Subcutaneous adipose tissue (tissue), 4 donors: ENCODE results near the gene CEP152. TPM values are rescaled to one million over a fixed set of nuclear protein-coding genes. Genes with fewer than 3 reads are reported as not detected.

Experiments
- total RNA-seq, 4 donors: library from RNA; depleted of rRNA; stranded (reverse); fragments of >200 nt; gene quantifications; one replicate each; pipeline ENCODE4 v1.1.0, GENCODE V29; 2016
- TF ChIP-seq, protein P1 (sequence below): fragments of 450-650 bp; IDR thresholded peaks from one replicate; pipeline ENCODE4 v1.5.1; 2016; ENCODE audit warnings: low read depth, mild to moderate bottlenecking, control low read depth, antibody characterized with exemption, moderate library complexity

CEP152 gene
- total RNA-seq, 4 donors from 2014 or later = 3.4 to 7.1 (median 5.7) TPM

DNA sequence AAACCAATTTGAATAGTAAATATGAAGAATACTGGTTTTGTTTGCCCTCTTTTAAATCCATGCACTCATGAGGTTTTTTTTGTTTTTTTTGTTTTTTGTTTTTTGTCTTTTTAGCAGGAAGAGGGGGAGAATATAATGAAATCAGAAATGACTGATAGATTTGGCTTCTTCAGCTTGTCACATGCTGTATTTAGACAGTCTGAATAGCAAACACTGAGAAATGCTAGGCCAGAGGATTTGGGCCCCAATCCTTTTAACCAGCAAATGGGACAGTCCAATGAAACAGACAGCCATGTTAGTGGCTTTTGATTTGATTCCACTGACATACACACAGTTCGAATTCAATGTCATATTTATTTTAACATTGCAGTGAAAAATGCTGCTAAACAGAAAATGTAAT is 14.2 kb upstream of the CEP152 start:
- TF ChIP-seq, protein P1, sequence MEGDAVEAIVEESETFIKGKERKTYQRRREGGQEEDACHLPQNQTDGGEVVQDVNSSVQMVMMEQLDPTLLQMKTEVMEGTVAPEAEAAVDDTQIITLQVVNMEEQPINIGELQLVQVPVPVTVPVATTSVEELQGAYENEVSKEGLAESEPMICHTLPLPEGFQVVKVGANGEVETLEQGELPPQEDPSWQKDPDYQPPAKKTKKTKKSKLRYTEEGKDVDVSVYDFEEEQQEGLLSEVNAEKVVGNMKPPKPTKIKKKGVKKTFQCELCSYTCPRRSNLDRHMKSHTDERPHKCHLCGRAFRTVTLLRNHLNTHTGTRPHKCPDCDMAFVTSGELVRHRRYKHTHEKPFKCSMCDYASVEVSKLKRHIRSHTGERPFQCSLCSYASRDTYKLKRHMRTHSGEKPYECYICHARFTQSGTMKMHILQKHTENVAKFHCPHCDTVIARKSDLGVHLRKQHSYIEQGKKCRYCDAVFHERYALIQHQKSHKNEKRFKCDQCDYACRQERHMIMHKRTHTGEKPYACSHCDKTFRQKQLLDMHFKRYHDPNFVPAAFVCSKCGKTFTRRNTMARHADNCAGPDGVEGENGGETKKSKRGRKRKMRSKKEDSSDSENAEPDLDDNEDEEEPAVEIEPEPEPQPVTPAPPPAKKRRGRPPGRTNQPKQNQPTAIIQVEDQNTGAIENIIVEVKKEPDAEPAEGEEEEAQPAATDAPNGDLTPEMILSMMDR = no peak

DNA sequence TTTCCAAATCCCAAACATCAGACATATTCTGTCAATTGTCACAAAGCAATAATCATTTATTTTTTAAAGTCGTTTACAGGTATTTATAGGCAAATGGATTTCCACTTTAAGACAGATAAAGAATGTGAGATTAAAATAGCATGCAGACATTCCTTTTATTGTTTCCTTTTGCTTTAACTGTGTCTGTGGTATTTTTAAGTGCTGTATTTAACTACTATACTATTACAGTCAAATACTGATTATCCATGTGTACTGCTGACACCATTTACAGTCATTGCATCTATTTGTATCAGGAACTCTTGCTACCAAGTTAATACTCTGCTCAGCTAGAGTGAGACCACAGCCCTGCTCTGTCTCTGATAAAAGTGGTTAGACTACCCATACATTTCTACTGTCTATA is 12.8 kb upstream of the CEP152 start:
- TF ChIP-seq, protein P1 = no peak

DNA sequence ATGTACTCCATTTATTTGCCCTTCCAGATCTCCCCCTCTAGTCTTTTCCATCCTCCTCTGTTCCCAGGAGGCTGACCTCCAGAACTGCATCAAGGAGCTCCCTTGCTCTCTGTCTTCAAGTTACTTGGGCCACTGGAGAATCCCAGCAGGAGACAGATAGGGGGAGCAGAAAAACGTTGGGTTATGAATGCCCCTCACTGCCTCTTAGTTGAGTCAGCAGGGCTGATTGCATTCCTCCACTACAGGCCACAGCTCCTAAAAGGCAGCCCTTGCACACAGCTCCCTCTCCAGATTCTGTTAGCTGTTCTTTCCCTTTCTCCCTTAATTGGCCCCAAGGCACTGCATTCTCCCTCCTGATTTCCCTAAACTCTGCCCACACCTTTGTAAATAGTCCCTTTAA is 12.4 kb upstream of the CEP152 start:
- TF ChIP-seq, protein P1 = no peak

DNA sequence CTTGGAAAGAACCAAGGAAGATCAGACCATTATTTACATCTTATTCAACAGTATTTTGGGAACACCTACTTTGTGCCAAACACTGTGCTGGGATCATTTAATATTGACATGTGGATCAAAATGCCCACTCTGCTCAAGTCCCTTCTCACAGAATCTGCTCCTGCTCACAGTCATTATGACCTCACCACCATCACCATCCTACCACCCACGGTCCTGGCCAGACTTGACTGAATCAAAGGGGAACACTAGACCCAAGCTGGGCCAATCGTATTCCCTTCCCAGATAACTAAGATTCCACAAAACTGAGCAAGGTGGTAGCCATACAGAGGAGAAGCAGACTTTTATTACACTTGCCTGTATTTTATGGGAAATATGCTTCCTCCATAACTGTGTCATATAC is 3.4 kb upstream of the CEP152 start:
- TF ChIP-seq, protein P1 = no peak

DNA sequence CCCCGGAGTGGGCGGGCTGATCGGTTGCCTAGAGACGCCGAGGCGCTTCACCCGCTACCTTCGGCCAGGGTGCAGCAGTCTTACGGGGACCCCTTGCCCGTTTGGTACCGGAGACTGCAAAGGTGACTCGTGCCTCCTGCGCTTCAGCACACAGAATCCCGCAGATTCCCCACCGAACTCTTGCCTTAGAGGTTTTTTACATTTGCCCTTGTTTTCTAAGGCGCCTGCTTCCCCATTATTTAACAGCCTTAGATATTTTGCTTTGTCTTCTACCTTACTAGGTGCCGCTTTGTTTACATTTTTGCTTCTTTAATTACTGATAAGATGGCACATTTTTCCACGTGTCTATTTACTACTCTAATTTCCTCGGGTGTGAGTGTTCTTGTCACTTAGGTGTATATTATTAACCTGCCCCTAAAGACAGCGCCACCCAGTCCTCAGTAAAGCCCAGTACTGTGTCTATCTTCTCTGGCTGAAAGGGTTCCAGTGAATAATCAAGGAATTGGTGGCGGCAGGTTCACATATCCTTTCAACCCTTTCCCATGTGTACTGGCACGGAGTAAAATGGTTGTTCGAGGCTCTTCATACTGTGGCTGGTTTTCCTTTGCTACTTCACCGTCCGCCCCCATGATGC is 573 bp upstream of the CEP152 start:
- TF ChIP-seq, protein P1 = no peak

DNA sequence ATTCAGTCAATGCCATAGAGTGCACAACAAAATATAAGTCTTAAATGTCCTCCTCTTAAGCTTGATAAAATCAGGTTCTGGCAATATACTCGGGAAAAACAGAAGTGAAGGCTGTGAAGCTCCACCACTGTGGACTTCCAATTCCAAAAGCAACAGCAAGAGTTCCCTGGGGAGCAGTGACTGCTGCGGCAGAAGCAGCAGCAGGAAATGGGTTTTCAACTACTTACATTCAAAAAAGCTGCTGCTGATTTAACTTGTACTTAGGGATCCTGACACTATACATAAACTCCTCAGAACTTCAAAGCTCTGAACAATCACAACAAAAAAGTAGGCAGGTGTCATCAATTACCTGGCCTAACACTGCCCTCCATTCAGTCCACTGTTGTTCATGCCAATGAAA is 4.7 kb downstream of the CEP152 start:
- TF ChIP-seq, protein P1 = no peak

DNA sequence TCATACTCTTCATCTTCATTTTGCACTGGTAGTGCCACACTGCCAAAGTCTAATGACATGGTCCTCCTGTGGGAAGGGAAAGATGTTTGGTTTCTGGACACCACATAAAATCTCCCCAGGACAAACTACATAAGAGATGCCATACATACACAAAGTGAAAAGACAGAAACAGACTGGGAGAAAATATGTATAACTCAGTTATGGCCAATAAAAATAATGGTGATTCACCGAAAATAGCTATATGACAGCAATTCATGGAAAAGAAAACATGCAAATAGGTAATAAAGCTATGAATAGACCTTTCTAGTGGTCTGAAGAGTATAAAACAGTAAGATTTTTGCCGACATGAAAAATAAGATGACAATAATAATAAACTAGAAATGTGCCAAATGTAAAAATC is 5.3 kb downstream of the CEP152 start:
- TF ChIP-seq, protein P1 = no peak
